CD4-positive, alpha-beta T cell (primary cell): ENCODE results near the gene DHRS3. TPM values are rescaled to one million over a fixed set of nuclear protein-coding genes. Genes with fewer than 3 reads are reported as not detected.

ENCODE experiments used
- ATAC-seq: fragments of 200-7000 bp; cut with Tn5 transposase; one replicate; pipeline ENCODE4 v1.10.0; 2022; ENCODE audit warnings: mild to moderate bottlenecking; ENCODE audit not compliant: poor library complexity
- CTCF ChIA-PET: fragments of 350-600 bp; sonication (Branson Sonifier 250); formaldehyde crosslinking; loops from one replicate; lab custom pipeline; 2021; ENCODE audit warnings: antibody characterized with exemption, inconsistent platforms; lab: Charles Lee
- POLR2A ChIA-PET: fragments of 350-600 bp; sonication (Branson Sonifier 250); formaldehyde crosslinking; loops from one replicate; lab custom pipeline; 2021; ENCODE audit warnings: antibody characterized with exemption, inconsistent platforms; lab: Charles Lee
- DNase-seq, 14 experiments: peaks; one replicate each; pipeline ENCODE4 v3.0.0-alpha.2; 2013 to 2020; ENCODE audit warnings: mixed read lengths in 2 of 14
- H3K27ac ChIP-seq, 2 donors: one replicate each; pipeline versions ENCODE4 v1.5.1 to v1.7.0; 2013; ENCODE audit warnings: low read length in 2 of 2, low read depth in 1 of 2, mild to moderate bottlenecking in 1 of 2
- H3K27me3 ChIP-seq, 2 experiments: 1 replicate in 1 of 2; 2 replicates in 1 of 2; pipeline versions ENCODE4 v1.6.1 to v1.7.0; 2013; ENCODE audit warnings: low read length in 2 of 2, control low read depth in 1 of 2, mild to moderate bottlenecking in 1 of 2, moderate library complexity in 1 of 2; ENCODE audit not compliant: insufficient read depth in 2 of 2, control insufficient read depth in 1 of 2
- H3K36me3 ChIP-seq: one replicate; pipeline ENCODE4 v1.6.1; 2013; ENCODE audit warnings: low read length, control low read depth; ENCODE audit not compliant: insufficient read depth
- H3K4me1 ChIP-seq: one replicate; pipeline ENCODE4 v1.6.1; 2013; ENCODE audit warnings: low read length, control low read depth; ENCODE audit not compliant: insufficient read depth
- H3K4me3 ChIP-seq: one replicate; pipeline ENCODE4 v1.5.1; 2013; ENCODE audit warnings: mild to moderate bottlenecking, low read length, moderate library complexity
- H3K9me3 ChIP-seq, 2 experiments: 1 replicate in 1 of 2; 2 replicates in 1 of 2; pipeline versions ENCODE4 v1.6.1 to v1.7.0; 2013; ENCODE audit warnings: low read length in 2 of 2, mild to moderate bottlenecking in 2 of 2, control low read depth in 1 of 2, moderate library complexity in 1 of 2; ENCODE audit not compliant: control insufficient read depth in 1 of 2, insufficient read depth in 1 of 2
- H3K27ac Mint-ChIP-seq: one replicate; pipeline ENCODE4 v1.8.0; 2020; ENCODE audit warnings: mixed read lengths
- H3K27me3 Mint-ChIP-seq: one replicate; pipeline ENCODE4 v1.8.0; 2021; ENCODE audit warnings: mixed read lengths
- H3K36me3 Mint-ChIP-seq: one replicate; pipeline ENCODE4 v1.8.0; 2021; ENCODE audit warnings: low read depth, mixed read lengths
- H3K4me1 Mint-ChIP-seq: one replicate; pipeline ENCODE4 v1.8.0; 2021; ENCODE audit warnings: low read depth, mixed read lengths
- H3K4me3 Mint-ChIP-seq: one replicate; pipeline ENCODE4 v1.8.0; 2020; ENCODE audit warnings: mild to moderate bottlenecking, mixed read lengths
- H3K9me3 Mint-ChIP-seq: one replicate; pipeline ENCODE4 v1.8.0; 2020; ENCODE audit warnings: mixed read lengths
- intact Hi-C, 2 experiments: fragments of 100-400 bp; cut with DNase I in 1 of 2; cut with micrococcal nuclease in 1 of 2; formaldehyde crosslinking; loops; one replicate each; pipeline versions ENCODE4 v1.15.1 to v1.9.0; 2023 to 2025; cut with DNase I, micrococcal nuclease
- total RNA-seq, 174 experiments: library from RNA in 2 of 174; stranded (reverse) in 2 of 174; gene quantifications; one replicate each; pipeline ENCODE4 v1.2.3 and lab custom pipeline; 2021 to 2026
- TF ChIP-seq, protein P1 (sequence below): fragments of 200-600 bp; IDR thresholded peaks from one replicate; pipeline ENCODE4 v1.8.0; 2022; ENCODE audit warnings: antibody characterized with exemption, mild to moderate bottlenecking

Gene DHRS3
- total RNA-seq, 2 experiments from 2014 or later, result 102 to 108 TPM

DNA sequence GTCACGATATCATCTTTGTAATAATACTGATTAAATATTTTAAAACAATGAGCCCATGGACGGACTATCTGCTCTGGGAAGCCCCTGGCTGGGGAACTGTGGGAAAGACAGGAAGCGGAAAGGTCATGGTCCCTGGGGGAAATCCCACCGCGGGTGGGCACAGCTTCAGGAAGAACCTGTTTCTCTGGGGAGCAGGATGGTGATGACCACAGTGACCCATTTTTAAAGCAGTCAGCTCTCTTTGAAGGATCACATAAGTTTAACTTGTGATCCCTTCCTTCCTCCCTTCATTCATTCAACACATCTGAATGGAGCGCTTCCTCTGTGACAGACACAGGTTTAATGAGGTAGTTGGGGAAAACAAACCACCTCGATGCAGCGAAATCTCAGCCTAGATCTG lies 73.0 kb downstream of the DHRS3 start:
- Mint-ChIP-seq H3K27me3 (no peaks in the 10 kb centered on the region), H3K9me3 (no peaks in the 10 kb centered on the region), H3K4me1 (peaks cover 5% of the 10 kb centered on the region), H3K36me3 (no peaks in the 10 kb centered on the region), H3K27ac (no peak overlapping the region), H3K4me3 (no peak overlapping the region)
- Histone ChIP-seq H3K27me3 (no peaks in the 10 kb centered on the region), H3K4me3 (no peak overlapping the region), H3K27ac (no peak overlapping the region), H3K9me3 (peaks cover 0 to 8% of the 10 kb centered on the region in 2 experiments), H3K4me1 (no peaks in the 10 kb centered on the region), H3K36me3 (no peaks in the 10 kb centered on the region)
- TF ChIP-seq, protein P1, sequence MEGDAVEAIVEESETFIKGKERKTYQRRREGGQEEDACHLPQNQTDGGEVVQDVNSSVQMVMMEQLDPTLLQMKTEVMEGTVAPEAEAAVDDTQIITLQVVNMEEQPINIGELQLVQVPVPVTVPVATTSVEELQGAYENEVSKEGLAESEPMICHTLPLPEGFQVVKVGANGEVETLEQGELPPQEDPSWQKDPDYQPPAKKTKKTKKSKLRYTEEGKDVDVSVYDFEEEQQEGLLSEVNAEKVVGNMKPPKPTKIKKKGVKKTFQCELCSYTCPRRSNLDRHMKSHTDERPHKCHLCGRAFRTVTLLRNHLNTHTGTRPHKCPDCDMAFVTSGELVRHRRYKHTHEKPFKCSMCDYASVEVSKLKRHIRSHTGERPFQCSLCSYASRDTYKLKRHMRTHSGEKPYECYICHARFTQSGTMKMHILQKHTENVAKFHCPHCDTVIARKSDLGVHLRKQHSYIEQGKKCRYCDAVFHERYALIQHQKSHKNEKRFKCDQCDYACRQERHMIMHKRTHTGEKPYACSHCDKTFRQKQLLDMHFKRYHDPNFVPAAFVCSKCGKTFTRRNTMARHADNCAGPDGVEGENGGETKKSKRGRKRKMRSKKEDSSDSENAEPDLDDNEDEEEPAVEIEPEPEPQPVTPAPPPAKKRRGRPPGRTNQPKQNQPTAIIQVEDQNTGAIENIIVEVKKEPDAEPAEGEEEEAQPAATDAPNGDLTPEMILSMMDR, result no peak
- POLR2A ChIA-PET, result no interaction called here
- intact Hi-C loops, result no loop called here
- DNase-seq, result no peak
- CTCF ChIA-PET, result no interaction called here
- ATAC-seq, result no peak

DNA sequence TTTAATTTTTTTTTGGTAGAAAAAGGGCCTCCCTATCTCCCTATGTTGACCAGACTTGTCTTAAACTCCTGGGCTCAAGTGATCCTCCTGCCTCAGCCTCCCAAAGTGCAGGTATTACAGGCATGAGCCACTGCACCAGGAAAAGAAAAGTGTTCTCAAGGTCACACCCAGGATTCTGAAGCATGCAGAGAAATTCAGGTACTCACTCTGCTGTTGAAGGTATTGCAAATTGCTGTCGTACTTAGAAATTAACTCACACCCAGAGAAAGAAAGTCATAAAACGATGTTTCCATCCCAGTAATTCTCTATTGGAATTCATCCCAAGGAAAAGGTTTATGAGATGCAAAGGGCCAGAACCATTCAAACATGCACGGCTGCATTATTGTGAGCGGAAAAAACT lies 73.7 kb downstream of the DHRS3 start:
- CTCF ChIA-PET, result no interaction called here

DNA sequence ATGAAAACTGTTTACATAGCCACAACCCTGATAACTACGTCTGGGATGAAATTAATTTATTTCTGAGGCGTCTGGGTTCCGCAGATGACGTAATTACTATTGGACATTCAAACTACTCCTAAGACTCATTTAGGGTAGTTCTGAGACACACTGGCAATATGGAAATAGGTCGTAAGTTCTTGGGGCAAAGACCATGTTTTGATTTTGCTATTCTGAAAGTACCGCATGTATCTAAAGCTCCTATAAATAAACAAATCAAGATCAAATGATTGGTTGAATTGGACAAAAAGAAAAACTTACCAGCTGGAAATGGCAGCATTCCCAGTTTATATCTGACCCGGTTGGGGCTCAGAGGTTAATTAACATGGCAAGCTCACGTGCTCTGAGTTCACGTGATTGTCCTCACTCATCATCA lies 74.3 kb downstream of the DHRS3 start:
- Mint-ChIP-seq H3K36me3 (no peaks in the 10 kb centered on the region), H3K27me3 (no peaks in the 10 kb centered on the region), H3K9me3 (no peaks in the 10 kb centered on the region), H3K27ac (no peak overlapping the region), H3K4me1 (peaks cover 5% of the 10 kb centered on the region), H3K4me3 (no peak overlapping the region)
- H3K4me1 ChIP-seq, result no peaks in the 10 kb centered on the region
- TF ChIP-seq, protein P1, result no peak
- intact Hi-C loops, result no loop called here
- no peaks in the 10 kb centered on the region for H3K27me3 ChIP-seq
- no peak overlapping the region for H3K27ac ChIP-seq
- ATAC-seq, result no peak
- ChIA-PET POLR2A (no interaction called here), CTCF (no interaction called here)
- peaks cover 0 to 8% of the 10 kb centered on the region in 2 experiments for H3K9me3 ChIP-seq
- no peak for DNase-seq
- H3K36me3 ChIP-seq, result no peaks in the 10 kb centered on the region
- no peak overlapping the region for H3K4me3 ChIP-seq

More for the DNA sequence above, 73.7 kb downstream of the DHRS3 start:
- Mint-ChIP-seq H3K4me1 (peaks cover 5% of the 10 kb centered on the region), H3K4me3 (no peak overlapping the region), H3K27ac (no peak overlapping the region), H3K36me3 (no peaks in the 10 kb centered on the region), H3K9me3 (no peaks in the 10 kb centered on the region), H3K27me3 (no peaks in the 10 kb centered on the region)
- H3K4me3 ChIP-seq, result no peak overlapping the region
- DNase-seq (no peak), ATAC-seq (no peak)
- intact Hi-C loops, result no loop called here
- H3K4me1 ChIP-seq, result no peaks in the 10 kb centered on the region
- peaks cover 0 to 8% of the 10 kb centered on the region in 2 experiments for H3K9me3 ChIP-seq
- H3K36me3 ChIP-seq, result no peaks in the 10 kb centered on the region
- H3K27ac ChIP-seq, result no peak overlapping the region
- TF ChIP-seq, protein P1, result no peak
- POLR2A ChIA-PET, result no interaction called here
- H3K27me3 ChIP-seq, result no peaks in the 10 kb centered on the region
